ENCODE data around the gene CUX1. TPM values are rescaled to one million over a fixed set of nuclear protein-coding genes. Genes with fewer than 3 reads are reported as not detected.

CUX1 gene
- total RNA-seq, 1 donor from 2014 or later = 66.4 TPM

DNA sequence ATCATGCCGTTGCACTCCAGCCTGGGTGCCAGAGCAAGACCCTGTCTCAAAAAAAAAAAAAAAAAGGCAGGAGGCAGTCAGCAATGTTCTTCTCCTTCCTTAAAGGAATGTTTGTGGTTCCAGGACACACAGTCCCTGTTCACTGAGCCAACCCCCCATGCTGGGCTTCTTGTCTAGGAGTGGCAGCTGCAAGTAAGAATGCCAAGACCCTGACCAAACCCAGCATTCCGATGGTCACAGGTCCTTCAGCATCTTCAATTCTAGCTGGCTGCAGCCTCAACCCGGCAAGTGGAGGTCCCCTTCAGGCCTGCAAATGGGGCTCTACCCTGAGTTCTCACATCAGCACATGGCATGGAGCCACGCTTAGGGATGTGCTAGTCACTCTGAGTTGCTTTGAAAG lies 38.2 kb upstream of the CUX1 start:
- DNase-seq (ENCODE audit: low spot score) = no peak
- no peak overlapping the region for H2AFZ ChIP-seq (replicated peaks)
- Mint-ChIP-seq H3K9me3 (no peaks in the 10 kb centered on the region), H3K27ac (no peak overlapping the region), H3K4me3 (no peak overlapping the region), H3K27me3 (ENCODE audit: insufficient read depth, low read depth) (peaks cover 3% of the 10 kb centered on the region), H3K36me3 (no peaks in the 10 kb centered on the region), H3K4me1 (peaks cover 8% of the 10 kb centered on the region)
- TF ChIP-seq, protein P1, sequence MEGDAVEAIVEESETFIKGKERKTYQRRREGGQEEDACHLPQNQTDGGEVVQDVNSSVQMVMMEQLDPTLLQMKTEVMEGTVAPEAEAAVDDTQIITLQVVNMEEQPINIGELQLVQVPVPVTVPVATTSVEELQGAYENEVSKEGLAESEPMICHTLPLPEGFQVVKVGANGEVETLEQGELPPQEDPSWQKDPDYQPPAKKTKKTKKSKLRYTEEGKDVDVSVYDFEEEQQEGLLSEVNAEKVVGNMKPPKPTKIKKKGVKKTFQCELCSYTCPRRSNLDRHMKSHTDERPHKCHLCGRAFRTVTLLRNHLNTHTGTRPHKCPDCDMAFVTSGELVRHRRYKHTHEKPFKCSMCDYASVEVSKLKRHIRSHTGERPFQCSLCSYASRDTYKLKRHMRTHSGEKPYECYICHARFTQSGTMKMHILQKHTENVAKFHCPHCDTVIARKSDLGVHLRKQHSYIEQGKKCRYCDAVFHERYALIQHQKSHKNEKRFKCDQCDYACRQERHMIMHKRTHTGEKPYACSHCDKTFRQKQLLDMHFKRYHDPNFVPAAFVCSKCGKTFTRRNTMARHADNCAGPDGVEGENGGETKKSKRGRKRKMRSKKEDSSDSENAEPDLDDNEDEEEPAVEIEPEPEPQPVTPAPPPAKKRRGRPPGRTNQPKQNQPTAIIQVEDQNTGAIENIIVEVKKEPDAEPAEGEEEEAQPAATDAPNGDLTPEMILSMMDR (IDR thresholded peaks at IDR 0.05) = no peak
- TF ChIP-seq EZH2 (IDR thresholded peaks at IDR 0.05) (no peak), EZH2phosphoT487 (IDR thresholded peaks at IDR 0.05) (no peak)
- no peaks in the 10 kb centered on the region for H3K27me3 ChIP-seq
- H3K4me3 ChIP-seq = no peak overlapping the region
- no peaks in the 10 kb centered on the region for H3K4me1 ChIP-seq
- H3K27ac ChIP-seq = no peak overlapping the region
- H3K79me2 ChIP-seq (ENCODE audit: low read depth) = no peaks in the 10 kb centered on the region
- no peaks in the 10 kb centered on the region for H3K36me3 ChIP-seq
- H3K4me2 ChIP-seq = no peak overlapping the region
- H4K20me1 ChIP-seq (ENCODE audit: low read depth) = no peaks in the 10 kb centered on the region
- H3K9me3 ChIP-seq (ENCODE audit: low read depth) = no peaks in the 10 kb centered on the region
- H3F3A ChIP-seq (ENCODE audit: low read depth) = no peaks in the 10 kb centered on the region
- no peak overlapping the region for H3K9ac ChIP-seq

DNA sequence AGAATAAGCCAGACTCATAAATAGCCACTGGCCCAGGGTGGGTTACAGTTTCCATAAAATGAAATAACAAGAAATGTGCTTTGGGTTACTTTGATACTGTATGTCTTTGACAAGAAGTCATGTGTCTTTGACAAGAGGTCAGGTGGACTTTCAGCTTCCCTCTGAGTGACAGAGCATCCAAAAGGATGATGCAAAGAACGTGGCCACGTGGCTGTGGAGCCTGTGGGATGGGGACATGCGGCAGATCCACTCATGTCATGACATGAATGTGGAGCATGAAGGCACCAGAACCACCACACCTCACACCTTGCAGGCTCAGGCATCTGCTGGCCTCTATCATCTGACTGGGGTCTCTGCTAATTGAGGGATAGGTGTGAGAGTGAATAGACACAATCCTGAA lies 37.1 kb upstream of the CUX1 start:
- no peaks in the 10 kb centered on the region for H3K36me3 ChIP-seq
- no peaks in the 10 kb centered on the region for H3F3A ChIP-seq (ENCODE audit: low read depth)
- Mint-ChIP-seq H3K4me3 (no peak overlapping the region), H3K27me3 (ENCODE audit: insufficient read depth, low read depth) (peaks cover 3% of the 10 kb centered on the region), H3K36me3 (no peaks in the 10 kb centered on the region), H3K27ac (no peak overlapping the region), H3K9me3 (no peaks in the 10 kb centered on the region), H3K4me1 (peaks cover 18% of the 10 kb centered on the region)
- TF ChIP-seq EZH2 (IDR thresholded peaks at IDR 0.05) = no peak
- no peak for TF ChIP-seq EZH2phosphoT487 (IDR thresholded peaks at IDR 0.05)
- TF ChIP-seq, protein P1 (IDR thresholded peaks at IDR 0.05) = no peak
- no peaks in the 10 kb centered on the region for H3K4me1 ChIP-seq
- H2AFZ ChIP-seq (replicated peaks) = no peak overlapping the region
- no peaks in the 10 kb centered on the region for H3K79me2 ChIP-seq (ENCODE audit: low read depth)
- no peaks in the 10 kb centered on the region for H4K20me1 ChIP-seq (ENCODE audit: low read depth)
- no peak overlapping the region for H3K9ac ChIP-seq
- H3K9me3 ChIP-seq (ENCODE audit: low read depth) = no peaks in the 10 kb centered on the region
- no peaks in the 10 kb centered on the region for H3K27me3 ChIP-seq
- DNase-seq (ENCODE audit: low spot score) = no peak
- no peak overlapping the region for H3K4me3 ChIP-seq
- H3K27ac ChIP-seq = no peak overlapping the region
- H3K4me2 ChIP-seq = no peak overlapping the region

DNA sequence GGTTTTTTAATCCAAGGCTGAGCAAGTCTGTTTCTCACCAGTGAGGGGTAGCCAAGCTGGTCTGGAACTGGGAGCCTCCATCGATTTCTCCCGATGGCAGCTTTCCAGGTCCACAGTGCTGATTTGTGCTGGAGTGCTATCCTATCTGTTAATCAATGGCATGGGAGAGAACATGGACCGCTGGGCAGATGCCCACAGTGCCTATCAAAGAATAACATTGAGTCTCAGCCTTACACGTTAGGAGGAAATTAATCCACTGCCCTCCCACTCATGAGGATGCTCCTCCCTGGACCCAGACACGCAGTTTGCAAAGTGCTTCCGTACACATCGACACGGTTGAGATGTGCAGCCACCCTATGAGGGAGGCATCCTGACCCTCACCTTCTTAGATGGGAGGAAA lies 36.0 kb upstream of the CUX1 start:
- Histone ChIP-seq H3F3A (ENCODE audit: low read depth) (no peaks in the 10 kb centered on the region), H3K36me3 (no peaks in the 10 kb centered on the region), H3K9ac (no peak overlapping the region), H4K20me1 (ENCODE audit: low read depth) (no peaks in the 10 kb centered on the region), H3K27ac (no peak overlapping the region), H3K4me3 (no peak overlapping the region), H3K9me3 (ENCODE audit: low read depth) (no peaks in the 10 kb centered on the region), H2AFZ (replicated peaks) (no peak overlapping the region), H3K79me2 (ENCODE audit: low read depth) (no peaks in the 10 kb centered on the region), H3K4me2 (no peak overlapping the region), H3K4me1 (no peaks in the 10 kb centered on the region), H3K27me3 (no peaks in the 10 kb centered on the region)
- Mint-ChIP-seq H3K4me1 (peaks cover 18% of the 10 kb centered on the region), H3K27me3 (ENCODE audit: insufficient read depth, low read depth) (peaks cover 3% of the 10 kb centered on the region), H3K4me3 (no peak overlapping the region), H3K36me3 (no peaks in the 10 kb centered on the region), H3K27ac (no peak overlapping the region), H3K9me3 (no peaks in the 10 kb centered on the region)
- no peak for TF ChIP-seq EZH2phosphoT487 (IDR thresholded peaks at IDR 0.05)
- TF ChIP-seq, protein P1 (IDR thresholded peaks at IDR 0.05) = no peak
- TF ChIP-seq EZH2 (IDR thresholded peaks at IDR 0.05) = no peak
- no peak for DNase-seq (ENCODE audit: low spot score)

Data from neural progenitor cell (in vitro differentiated cells).